OCI-LY7 (cell line): ENCODE results near the gene GNS.

Source experiments
- CTCF ChIP-seq: fragments of 200-600 bp; sonication (generic); conservative IDR thresholded peaks from 2 replicates; pipeline ENCODE4 v1.5.1; 2014; ENCODE audit warnings: mild to moderate bottlenecking, antibody characterized with exemption, low read length, moderate library complexity, mixed read lengths
- EZH2phosphoT487 ChIP-seq: fragments of 200-600 bp; sonication (generic); IDR thresholded peaks from 2 replicates; pipeline ENCODE4 v1.6.1; 2018; ENCODE audit warnings: low read depth, borderline replicate concordance, mild to moderate bottlenecking, mixed run types, antibody characterized with exemption, low read length, moderate library complexity, mixed read lengths

DNA sequence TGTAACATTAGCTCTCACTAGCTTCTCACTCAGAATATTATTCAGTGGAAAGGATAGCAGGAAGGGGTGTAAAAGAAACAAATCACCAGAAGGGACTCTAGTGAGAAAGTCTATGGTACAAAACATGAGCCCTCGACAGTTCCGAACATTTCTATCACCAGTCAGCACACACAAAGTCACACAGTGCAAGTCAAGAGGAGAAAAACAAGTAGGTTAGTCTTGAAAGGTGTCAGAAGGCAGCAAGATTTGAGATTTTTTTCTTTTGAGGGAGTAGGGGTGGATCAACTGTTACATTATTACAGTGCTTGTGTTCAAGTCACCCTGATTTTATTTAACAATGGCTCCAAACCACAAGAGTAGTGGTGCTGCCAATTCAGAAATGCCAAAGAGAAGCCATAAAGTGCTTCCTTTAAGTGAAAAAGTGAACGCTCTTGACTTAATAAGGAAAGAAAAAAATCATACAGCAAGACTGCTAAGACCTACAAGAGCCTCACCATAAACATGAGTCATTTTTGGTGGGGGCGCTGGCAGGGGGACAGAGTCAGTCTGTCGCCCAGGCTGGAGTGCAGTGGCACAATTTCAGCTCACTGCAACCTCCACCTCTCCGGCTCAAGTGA, 42.3 kb downstream of the GNS start:
- no peak for TF ChIP-seq CTCF
- TF ChIP-seq EZH2phosphoT487, result no peak
